NCI-H1417 (cell line): Measurements from ENCODE around the gene ARID3B.
"Not testable (repeated sequence)": the region's sequence is repeated elsewhere in the genome, so short reads cannot be mapped to it uniquely, and the experiment has no call there.

Source experiments
- DNase-seq, 3 experiments: peaks; one replicate each; lab custom pipeline; 2025; lab: John Stamatoyannopoulos, UW

Gene ARID3B

GRCh38 chr15:74535388-74536084 lies 5.5 kb upstream of the ARID3B start:
- no peak for DNase-seq

GRCh38 chr15:74537736-74538135 lies 3.3 kb upstream of the ARID3B start:
- no peak for DNase-seq

- not testable (repeated sequence) for DNase-seq
Measured at GRCh38 chr15:74539521-74539920, 1.5 kb upstream of the ARID3B start.

- DNase-seq, result peak; percentile 14 to 72 (median 50)
Measured at GRCh38 chr15:74540161-74540760, 759 bp upstream of the ARID3B start.

- peak in 2 of 3 experiments; percentile 54 to 67 for DNase-seq
Measured at GRCh38 chr15:74541494-74542165, 610 bp downstream of the ARID3B start.

GRCh38 chr15:74542166-74543042 lies 1.4 kb downstream of the ARID3B start:
- no peak for DNase-seq

GRCh38 chr15:74543043-74543422 lies 2.0 kb downstream of the ARID3B start:
- DNase-seq, result no peak

- no peak for DNase-seq
Measured at GRCh38 chr15:74543583-74543982, 2.6 kb downstream of the ARID3B start.

- DNase-seq, result no peak
Measured at GRCh38 chr15:74545086-74545485, 4.1 kb downstream of the ARID3B start.

GRCh38 chr15:74545776-74546656 lies 5.0 kb downstream of the ARID3B start:
- peak; percentile 96 to 99 (median 97) for DNase-seq

- no peak for DNase-seq
Measured at GRCh38 chr15:74547616-74548015, 6.6 kb downstream of the ARID3B start.

GRCh38 chr15:74548241-74548640 lies 7.2 kb downstream of the ARID3B start:
- DNase-seq, result no peak

- no peak for DNase-seq
Measured at GRCh38 chr15:74549816-74550215, 8.8 kb downstream of the ARID3B start.

GRCh38 chr15:74551714-74552113 lies 10.7 kb downstream of the ARID3B start:
- DNase-seq, result no peak

GRCh38 chr15:74552773-74553441 lies 11.9 kb downstream of the ARID3B start:
- DNase-seq, result no peak

GRCh38 chr15:74555192-74555591 lies 14.2 kb downstream of the ARID3B start:
- no peak for DNase-seq

GRCh38 chr15:74558706-74559105 lies 17.7 kb downstream of the ARID3B start:
- DNase-seq, result no peak

- DNase-seq, result no peak
Measured at GRCh38 chr15:74563442-74563841, 22.4 kb downstream of the ARID3B start.

GRCh38 chr15:74564182-74564581 lies 23.2 kb downstream of the ARID3B start:
- no peak for DNase-seq

GRCh38 chr15:74565381-74566085 lies 24.5 kb downstream of the ARID3B start:
- no peak for DNase-seq
